ENCODE measurements around the gene MAP2K3. TPM values are rescaled to one million over a fixed set of nuclear protein-coding genes. Genes with fewer than 3 reads are reported as not detected.
"Not testable (repeated sequence)": the region's sequence is repeated elsewhere in the genome, so short reads cannot be mapped to it uniquely, and the experiment has no call there.

The MAP2K3 gene
- polyA plus RNA-seq, 3 donors = 107 to 166 (median 164) TPM

DNA sequence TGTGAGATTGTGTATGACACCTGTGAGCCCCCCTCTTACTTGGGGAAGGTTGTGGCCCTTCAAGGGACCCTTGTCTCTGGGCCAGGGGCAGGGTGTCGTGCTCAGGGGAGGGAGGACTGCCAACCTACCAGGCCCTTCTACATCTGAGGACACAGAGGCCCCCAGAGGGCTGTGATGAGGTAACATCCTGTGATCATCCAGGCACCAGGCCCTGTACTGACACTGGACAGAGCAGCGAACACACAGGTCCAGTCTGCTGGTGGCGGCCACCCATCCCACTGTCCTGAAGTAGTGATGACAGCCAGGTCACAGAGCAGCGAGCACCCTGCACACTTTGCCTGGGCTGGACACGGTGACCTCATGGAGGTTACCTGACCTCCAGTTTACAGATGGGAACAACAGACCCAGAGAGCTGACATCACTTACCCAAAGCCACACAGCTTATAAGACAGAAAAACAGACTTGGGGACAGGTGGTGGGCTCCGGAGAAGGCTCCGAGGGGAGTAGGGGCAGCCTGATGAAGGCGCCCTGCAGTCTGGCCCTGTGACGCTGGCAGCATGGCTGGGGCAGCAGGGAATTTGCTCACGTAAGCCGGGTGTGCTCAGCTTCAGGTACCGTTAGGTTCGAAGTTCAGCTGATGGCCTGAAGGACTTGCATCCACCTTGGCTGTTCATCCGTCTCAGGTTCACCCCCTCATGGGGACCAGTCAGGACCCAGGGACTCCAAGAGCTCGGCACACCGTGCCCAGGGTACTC, 30.9 kb downstream of the MAP2K3 start:
- DNase-seq; H3K27ac ChIP-seq (ENCODE audit: low read depth in 1 of 2, low read length in 2 of 2); H3K4me2 ChIP-seq (replicated peaks; ENCODE audit: extremely low read depth, low read length, poor library complexity, severe bottlenecking); H2AFZ ChIP-seq (ENCODE audit: insufficient read depth, low read depth, low read length, poor library complexity, severe bottlenecking); H3K27me3 Mint-ChIP-seq (ENCODE audit: low read depth in 3 of 3); H3K9ac ChIP-seq (ENCODE audit: insufficient read depth, low read length, poor library complexity, severe bottlenecking); H3K4me1 Mint-ChIP-seq; H3K27me3 ChIP-seq (ENCODE audit: control insufficient read depth in 2 of 2, insufficient read depth in 2 of 2, low read length in 2 of 2); H3K9me3 Mint-ChIP-seq; intact Hi-C loops (cut with micrococcal nuclease); H3K4me3 ChIP-seq (replicated peaks in 1 of 3; ENCODE audit: low read depth in 2 of 3, low read length in 3 of 3); H3K79me2 ChIP-seq (ENCODE audit: insufficient read depth, low read length); H3K4me3 Mint-ChIP-seq; H3K9me3 ChIP-seq (replicated peaks in 1 of 2; ENCODE audit: control insufficient read depth in 1 of 2, insufficient read depth in 1 of 2, low read length in 2 of 2): not testable (repeated sequence)
- WGBS (ENCODE audit: insufficient coverage) = 93% methylated on average over 4 of the region's 16 CpGs
- H3K27ac Mint-ChIP-seq = peak overlapping the region in 6 of 7 donors; percentile 10 to 68 (median 46)
- peaks cover 46% of the 10 kb centered on the region for H4K20me1 ChIP-seq (ENCODE audit: insufficient read depth, low read length)
- peaks cover 39 to 47% of the 10 kb centered on the region in 2 donors for H3K36me3 ChIP-seq (replicated peaks in 1 of 2; ENCODE audit: control insufficient read depth in 1 of 2, insufficient read depth in 2 of 2, low read length in 2 of 2)
- H3K4me1 ChIP-seq (ENCODE audit: control insufficient read depth in 1 of 2, insufficient read depth in 2 of 2, low read length in 2 of 2) = peaks cover 9 to 12% of the 10 kb centered on the region in 2 donors
- H3K36me3 Mint-ChIP-seq = peaks cover 41 to 51% of the 10 kb centered on the region in 2 donors

DNA sequence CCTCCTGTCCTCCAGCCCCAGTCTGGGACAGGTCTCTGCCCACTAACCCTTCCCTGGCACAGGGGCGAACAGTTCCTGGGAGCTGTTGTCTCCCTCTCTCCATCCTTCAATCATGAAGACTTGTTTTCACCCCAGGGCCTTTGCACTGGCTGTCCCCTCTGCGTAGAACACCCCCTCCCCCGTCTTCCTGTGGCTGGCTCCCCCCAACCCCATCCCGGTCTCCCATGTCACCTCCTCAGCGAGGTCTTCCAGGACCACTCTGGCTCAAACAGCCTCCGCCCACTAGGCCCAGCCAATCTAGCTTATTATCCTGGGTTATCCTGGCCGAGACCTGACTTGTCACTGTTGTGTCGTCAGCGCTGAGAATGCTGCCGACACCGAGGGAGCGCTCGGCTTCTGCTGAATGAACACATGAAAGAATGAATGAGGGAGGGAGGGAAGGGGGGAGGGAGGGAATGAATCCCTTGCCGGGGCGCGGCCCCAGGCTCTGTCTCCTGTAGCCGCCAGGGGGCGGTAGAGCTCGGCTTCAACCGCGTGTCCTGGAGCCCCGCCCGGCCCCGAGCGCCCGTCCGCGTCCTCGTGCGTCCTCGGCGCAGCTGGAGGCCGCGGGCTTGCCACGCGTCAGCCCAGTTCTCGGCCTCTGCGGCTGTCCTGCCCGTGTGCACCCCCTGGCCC, 31.8 kb downstream of the MAP2K3 start:
- TF ChIP-seq CTCF (IDR thresholded peaks at IDR 0.05) = peak; percentile 12
- H3K79me2 ChIP-seq (ENCODE audit: insufficient read depth, low read length); H3K9me3 ChIP-seq (replicated peaks in 1 of 2; ENCODE audit: control insufficient read depth in 1 of 2, insufficient read depth in 1 of 2, low read length in 2 of 2); H3K9ac ChIP-seq (ENCODE audit: insufficient read depth, low read length, poor library complexity, severe bottlenecking); H3K4me3 Mint-ChIP-seq; H3K27ac ChIP-seq (ENCODE audit: low read depth in 1 of 2, low read length in 2 of 2); H2AFZ ChIP-seq (ENCODE audit: insufficient read depth, low read depth, low read length, poor library complexity, severe bottlenecking); H3K4me1 ChIP-seq (ENCODE audit: control insufficient read depth in 1 of 2, insufficient read depth in 2 of 2, low read length in 2 of 2); intact Hi-C loops (cut with micrococcal nuclease); H3K27me3 ChIP-seq (ENCODE audit: control insufficient read depth in 2 of 2, insufficient read depth in 2 of 2, low read length in 2 of 2); H3K9me3 Mint-ChIP-seq; H3K4me3 ChIP-seq (replicated peaks in 1 of 3; ENCODE audit: low read depth in 2 of 3, low read length in 3 of 3); H3K4me2 ChIP-seq (replicated peaks; ENCODE audit: extremely low read depth, low read length, poor library complexity, severe bottlenecking); H3K27me3 Mint-ChIP-seq (ENCODE audit: low read depth in 3 of 3); DNase-seq; H3K4me1 Mint-ChIP-seq: not testable (repeated sequence)
- WGBS (ENCODE audit: insufficient coverage) = 60% methylated on average over 4 of the region's 39 CpGs
- H3K36me3 Mint-ChIP-seq = peaks cover 35 to 42% of the 10 kb centered on the region in 2 donors
- Histone ChIP-seq H4K20me1 (ENCODE audit: insufficient read depth, low read length) (peaks cover 37% of the 10 kb centered on the region), H3K36me3 (replicated peaks in 1 of 2; ENCODE audit: control insufficient read depth in 1 of 2, insufficient read depth in 2 of 2, low read length in 2 of 2) (peaks cover 33 to 42% of the 10 kb centered on the region in 2 donors)
- peak overlapping the region in 1 of 7 donors; percentile 50 for H3K27ac Mint-ChIP-seq

- H3K27me3 Mint-ChIP-seq (ENCODE audit: low read depth in 3 of 3); H3K9me3 ChIP-seq (replicated peaks in 1 of 2; ENCODE audit: control insufficient read depth in 1 of 2, insufficient read depth in 1 of 2, low read length in 2 of 2); H2AFZ ChIP-seq (ENCODE audit: insufficient read depth, low read depth, low read length, poor library complexity, severe bottlenecking); H3K27ac ChIP-seq (ENCODE audit: low read depth in 1 of 2, low read length in 2 of 2); H3K4me3 Mint-ChIP-seq; H3K79me2 ChIP-seq (ENCODE audit: insufficient read depth, low read length); H3K4me1 Mint-ChIP-seq; DNase-seq; H3K27ac Mint-ChIP-seq; H3K4me3 ChIP-seq (replicated peaks in 1 of 3; ENCODE audit: low read depth in 2 of 3, low read length in 3 of 3); H3K4me2 ChIP-seq (replicated peaks; ENCODE audit: extremely low read depth, low read length, poor library complexity, severe bottlenecking); H3K9me3 Mint-ChIP-seq; H3K27me3 ChIP-seq (ENCODE audit: control insufficient read depth in 2 of 2, insufficient read depth in 2 of 2, low read length in 2 of 2); H3K9ac ChIP-seq (ENCODE audit: insufficient read depth, low read length, poor library complexity, severe bottlenecking); intact Hi-C loops (cut with micrococcal nuclease): not testable (repeated sequence)
- 7% methylated on average over 16 of the region's 37 CpGs for WGBS (ENCODE audit: insufficient coverage)
- Histone ChIP-seq H3K4me1 (ENCODE audit: control insufficient read depth in 1 of 2, insufficient read depth in 2 of 2, low read length in 2 of 2) (peaks cover 4 to 11% of the 10 kb centered on the region in 2 donors), H3K36me3 (replicated peaks in 1 of 2; ENCODE audit: control insufficient read depth in 1 of 2, insufficient read depth in 2 of 2, low read length in 2 of 2) (peaks cover 26 to 35% of the 10 kb centered on the region in 2 donors), H4K20me1 (ENCODE audit: insufficient read depth, low read length) (peaks cover 30% of the 10 kb centered on the region)
- H3K36me3 Mint-ChIP-seq = peaks cover 29 to 36% of the 10 kb centered on the region in 2 donors
Observed at GRCh38 chr17:21316887-21317500, 32.5 kb downstream of the MAP2K3 start.
